CD4-positive, alpha-beta T cell treated with Interleukin-1 beta for 1 hour (primary cell): ENCODE data around the gene SLC25A43.
A peak's percentile ranks its signal among the peaks of the same experiment; 100 is the strongest.
"Not testable (repeated sequence)": the region's sequence is repeated elsewhere in the genome, so short reads cannot be mapped to it uniquely, and the experiment has no call there.

ENCODE experiments used
- DNase-seq, 2 donors: peaks; one replicate each; pipeline ENCODE4 v3.0.0-alpha.2; 2020 to 2022

SLC25A43 gene

DNA sequence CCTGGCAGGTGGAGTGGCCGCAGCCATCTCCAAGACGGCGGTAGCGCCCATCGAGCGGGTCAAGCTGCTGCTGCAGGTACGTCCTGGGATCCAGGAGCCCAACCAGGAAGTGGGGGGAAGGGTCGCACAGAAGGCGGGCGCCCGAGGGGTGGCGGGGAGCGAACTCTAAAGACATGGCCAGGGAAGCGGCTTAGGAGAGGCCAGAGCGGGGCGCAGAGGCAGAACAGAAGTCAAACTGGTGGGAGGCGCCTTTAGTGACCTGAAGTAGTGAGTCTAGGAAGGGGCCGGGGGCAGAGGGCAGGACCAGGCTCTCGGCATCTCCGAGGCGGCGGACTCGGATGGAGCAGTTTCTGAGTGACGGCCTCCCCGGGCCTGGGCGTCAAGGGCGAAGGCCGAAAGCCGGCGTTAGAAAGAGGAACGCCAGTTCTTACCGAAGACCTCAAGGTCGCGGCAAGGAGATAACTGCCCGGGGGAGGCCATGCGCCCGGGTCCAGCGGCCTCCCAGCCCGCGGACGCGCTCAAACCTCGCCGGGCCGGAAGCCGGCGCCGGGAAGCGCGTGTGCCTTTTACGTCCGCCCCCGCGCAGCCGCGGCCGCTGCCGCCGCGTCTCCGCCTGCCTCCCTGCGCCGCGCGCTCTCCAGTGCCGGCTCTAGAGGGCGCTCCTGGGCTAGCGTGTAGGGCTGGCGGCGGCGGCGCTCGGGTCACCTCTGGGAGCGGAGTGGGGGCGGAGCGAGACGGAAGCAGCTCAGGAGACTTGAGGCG lies 69.6 kb downstream of the SLC25A43 start:
- DNase-seq = peak; percentile 89 to 90

GRCh38 chrX:119469313-119469635 lies 70.1 kb downstream of the SLC25A43 start:
- DNase-seq = no peak

DNA sequence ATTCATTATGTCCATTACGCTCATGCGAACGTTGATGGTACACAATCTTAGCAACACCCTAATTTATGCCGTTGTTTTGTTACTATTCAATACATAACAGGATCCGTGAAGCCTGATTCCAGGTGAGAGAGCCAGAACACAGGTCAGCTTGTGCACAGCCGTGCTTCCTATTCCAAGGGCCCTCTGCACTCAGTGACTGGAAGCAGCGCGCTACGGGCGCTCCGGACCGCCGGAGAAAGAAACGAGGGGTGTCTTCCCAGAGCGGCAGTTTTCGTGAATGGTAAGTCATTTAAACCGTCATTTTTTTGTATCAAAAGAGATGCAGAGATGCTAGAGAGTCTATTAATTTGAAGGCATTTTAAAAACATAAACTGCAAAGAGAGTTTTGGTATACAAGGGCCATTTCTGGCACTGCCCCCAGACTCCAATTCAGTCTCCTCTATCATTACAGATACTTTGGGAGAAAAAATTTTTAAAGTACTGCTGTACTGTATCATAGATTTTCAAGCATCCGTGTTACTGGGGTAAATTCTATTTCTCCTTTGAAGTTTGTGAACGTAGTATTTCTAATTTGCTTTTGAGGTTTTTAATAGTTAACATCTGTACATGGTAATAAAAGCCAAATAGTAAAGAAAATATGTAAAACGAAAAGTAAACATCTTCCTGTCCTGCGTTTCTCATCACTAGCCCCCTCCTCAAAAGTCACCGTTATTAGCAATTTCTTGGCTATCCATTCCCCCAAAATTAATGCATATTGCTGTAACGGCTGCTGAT lies 75.7 kb downstream of the SLC25A43 start:
- DNase-seq = no peak

DNA sequence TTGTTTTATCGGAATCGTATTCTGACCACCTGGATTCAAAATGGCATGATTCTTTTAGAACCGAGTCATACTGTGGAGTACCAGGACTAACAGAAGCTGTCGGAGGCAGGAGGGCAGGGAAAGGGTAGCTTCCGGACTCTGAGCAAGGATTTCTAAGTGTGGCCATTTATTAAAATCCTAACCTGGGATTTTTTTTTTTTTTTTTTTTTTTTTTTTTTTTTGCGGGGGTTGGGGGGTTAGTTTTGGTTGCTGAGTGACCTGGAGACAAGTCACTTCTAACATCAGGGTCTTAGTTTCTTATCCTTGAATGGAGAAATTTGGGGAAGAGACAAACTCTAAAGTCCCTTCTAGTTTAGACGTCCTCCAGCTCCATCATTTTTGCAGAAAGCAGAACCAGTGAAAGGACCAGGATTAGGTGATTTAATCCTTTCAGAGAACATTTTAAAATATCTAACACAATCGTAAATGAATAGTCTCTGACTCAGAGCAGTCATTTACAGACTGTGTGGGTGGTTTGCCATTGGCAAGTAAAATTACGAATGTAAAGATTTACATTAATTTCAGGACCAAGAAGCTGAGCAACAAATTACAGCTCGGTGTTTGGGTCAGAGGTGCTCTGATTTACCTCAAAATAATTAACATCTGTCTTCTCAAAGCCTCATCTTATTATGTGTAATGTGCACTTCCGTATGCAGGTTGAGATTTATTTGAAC lies 76.4 kb downstream of the SLC25A43 start:
- no peak for DNase-seq

DNA sequence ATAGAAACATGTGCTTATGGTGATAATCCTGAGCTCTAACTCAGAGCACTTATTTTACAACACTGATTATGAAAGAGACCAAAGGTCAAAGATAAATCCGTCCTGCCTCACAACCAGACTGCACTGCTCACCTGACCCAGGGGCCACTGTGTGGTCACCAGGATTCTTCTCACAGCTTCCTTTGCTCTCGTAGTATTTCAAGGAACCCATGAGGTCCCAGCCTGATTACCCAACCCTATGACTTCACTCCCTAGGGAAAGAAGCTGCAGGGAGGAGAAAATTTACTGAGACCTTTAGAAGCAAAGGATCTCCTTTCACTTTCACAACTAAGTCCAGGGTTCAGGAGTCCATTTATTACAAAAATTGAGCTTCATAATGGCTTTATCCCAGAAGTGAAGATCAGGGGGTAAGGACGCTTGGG lies 78.7 kb downstream of the SLC25A43 start:
- DNase-seq = no peak

- no peak for DNase-seq
Measured at GRCh38 chrX:119478504-119478903, 79.4 kb downstream of the SLC25A43 start.

GRCh38 chrX:119479845-119480244 lies 80.7 kb downstream of the SLC25A43 start:
- DNase-seq = no peak

GRCh38 chrX:119481323-119481801 lies 82.2 kb downstream of the SLC25A43 start:
- DNase-seq = no peak

GRCh38 chrX:119482041-119482440 lies 82.9 kb downstream of the SLC25A43 start:
- DNase-seq = no peak

DNA sequence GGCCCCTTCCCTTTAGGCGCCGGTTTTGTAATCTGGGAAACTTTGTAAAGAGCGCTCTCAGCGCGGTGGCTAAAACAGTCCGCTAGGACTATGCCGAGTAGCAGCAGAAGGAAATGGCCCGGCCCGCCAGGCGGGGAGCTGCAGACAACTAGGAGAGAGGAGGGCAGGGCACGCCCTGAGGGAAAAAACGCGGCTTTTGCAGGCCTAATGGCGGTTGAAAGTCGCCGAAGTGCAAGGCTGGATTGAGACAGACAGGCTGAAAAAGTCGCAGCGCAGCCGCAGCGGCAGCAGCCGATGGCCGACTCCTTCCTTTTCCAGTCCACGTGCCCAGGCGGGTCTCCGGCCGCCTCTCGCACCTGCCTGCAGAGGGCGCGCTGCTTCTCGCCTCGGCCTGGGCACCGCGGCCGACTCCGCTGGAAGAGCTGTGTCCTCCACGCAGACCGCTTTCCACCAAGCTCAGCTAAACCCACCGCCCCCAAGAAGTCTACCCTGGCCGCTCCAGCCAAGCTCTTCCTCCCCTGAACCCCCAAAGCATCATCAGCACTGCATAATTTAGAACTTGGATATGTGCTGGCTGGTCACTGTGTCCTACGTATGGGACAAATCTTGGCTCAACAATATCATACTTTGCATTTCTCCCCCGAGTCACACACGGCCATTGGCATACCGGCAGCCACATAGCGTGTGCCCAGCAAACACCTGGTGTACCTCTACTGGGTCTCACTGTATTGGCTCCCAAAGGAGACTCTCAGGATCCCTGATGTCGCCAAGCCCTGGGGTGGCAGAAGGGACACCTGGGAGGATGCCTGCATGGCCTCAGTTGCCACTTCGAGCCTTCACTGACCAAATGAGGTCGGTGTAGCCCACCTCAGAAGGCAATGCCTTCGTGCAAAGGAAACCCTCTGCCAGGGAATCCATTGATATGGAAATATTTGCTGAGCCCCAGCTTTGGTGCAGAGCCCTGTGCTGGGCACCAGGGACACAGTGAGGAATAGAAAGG lies 83.6 kb downstream of the SLC25A43 start:
- DNase-seq = peak; percentile 69 to 72

DNA sequence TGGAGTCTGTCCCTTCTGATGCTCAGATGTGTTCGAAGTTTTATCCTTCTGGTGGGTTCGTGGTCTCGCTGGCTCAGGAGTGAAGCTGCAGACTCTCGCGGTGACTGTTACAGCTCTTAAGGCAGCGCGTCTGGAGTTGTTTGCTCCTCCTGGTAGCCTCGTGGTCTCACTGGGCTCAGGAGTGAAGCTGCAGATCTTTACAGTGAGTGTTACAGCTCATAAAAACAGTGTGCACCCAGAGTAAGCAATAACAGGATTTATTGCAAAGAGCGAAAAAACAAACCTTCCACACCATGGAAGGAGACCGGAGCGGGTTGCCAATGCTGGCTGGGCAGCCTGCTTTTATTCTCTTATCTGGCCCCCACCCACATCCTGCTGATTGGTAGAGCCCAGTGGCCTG lies 87.6 kb downstream of the SLC25A43 start:
- DNase-seq = no peak

DNA sequence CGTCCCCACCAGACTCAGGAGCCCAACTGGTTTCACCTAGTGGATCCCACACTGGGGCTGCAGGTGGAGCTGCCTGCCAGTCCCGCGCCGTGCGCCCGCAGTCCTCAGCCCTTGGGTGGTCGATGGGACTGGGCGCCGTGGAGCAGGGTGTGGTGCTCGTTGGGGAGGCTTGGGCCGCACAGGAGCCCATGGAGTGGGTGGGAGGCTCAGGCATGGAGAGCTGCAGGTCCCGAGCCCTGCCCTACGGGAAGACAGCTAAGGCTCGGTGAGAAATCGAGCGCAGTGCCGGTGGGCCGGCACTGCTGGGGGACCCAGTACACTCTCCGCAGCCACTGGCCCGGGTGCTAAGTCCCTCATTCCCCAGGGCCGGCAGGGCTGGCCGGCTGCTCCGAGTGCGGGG lies 88.6 kb downstream of the SLC25A43 start:
- DNase-seq = not testable (repeated sequence)

- DNase-seq = peak; percentile 29 to 41
Measured at GRCh38 chrX:119488749-119489148, 89.6 kb downstream of the SLC25A43 start.

- no peak for DNase-seq
Measured at GRCh38 chrX:119489212-119490074, 90.3 kb downstream of the SLC25A43 start.

DNA sequence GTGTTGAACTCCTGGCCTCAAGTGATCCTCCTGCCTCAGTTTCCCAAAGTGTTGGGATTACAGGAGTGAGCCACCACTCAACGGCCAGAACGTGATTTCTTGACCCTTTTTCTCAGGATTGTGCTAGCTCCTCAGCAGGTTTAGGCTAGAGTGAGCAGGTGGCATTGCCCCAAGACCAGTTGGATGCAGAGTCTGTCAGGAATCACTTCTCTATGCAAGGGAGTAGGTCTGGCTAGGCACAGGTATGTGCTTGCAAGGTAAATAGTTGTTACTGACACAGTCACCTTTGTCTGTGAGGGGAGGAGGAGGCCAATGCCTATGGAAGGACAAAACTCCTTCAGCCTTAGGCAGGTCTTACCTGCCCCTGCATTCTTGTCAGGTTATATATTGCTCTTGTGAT lies 93.3 kb downstream of the SLC25A43 start:
- no peak for DNase-seq

GRCh38 chrX:119493851-119494495 lies 94.8 kb downstream of the SLC25A43 start:
- DNase-seq = not testable (repeated sequence)

- DNase-seq = no peak
Measured at GRCh38 chrX:119495734-119496726, 96.9 kb downstream of the SLC25A43 start.

GRCh38 chrX:119497185-119497584 lies 98.0 kb downstream of the SLC25A43 start:
- DNase-seq = no peak

DNA sequence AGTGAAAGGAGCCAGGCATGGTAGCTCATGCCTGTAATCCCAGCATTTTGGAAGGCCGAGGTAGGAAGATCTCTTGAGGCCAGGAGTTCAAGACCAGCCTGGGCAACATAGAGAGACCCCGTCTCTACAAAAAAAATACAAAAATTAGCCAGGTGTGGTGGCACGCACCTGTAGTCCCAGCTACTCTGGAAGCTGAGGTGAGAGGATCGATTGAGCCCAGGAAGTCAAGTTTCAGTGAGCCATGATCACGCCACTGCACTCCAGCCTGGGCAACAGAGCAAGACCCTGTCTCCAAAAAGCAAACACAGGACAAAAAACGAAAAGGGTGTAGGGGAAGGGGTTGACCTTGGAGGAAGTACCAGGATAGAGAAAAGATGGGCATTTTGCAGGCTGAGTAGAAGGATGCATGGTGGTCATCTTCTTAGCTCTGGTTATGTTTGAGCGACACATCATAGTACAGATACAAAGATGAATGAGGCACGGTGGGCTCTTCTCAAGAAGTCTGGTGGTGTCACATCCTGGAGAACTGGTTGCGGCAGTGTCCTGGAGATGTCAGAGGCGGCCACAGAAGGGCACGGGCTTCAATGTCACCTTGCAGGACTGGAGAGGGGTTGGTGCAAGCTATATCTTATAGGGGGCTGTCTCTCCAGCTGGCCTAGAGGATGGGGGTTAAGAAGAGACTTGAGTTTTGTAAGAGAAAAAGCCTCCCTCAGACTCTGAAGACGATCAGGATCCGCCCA lies 101.1 kb downstream of the SLC25A43 start:
- DNase-seq = no peak
